NCI-H146 (cell line): ENCODE measurements around the gene CSNK1A1.
A peak's percentile ranks its signal among the peaks of the same experiment; 100 is the strongest.
"Not testable (repeated sequence)": the region's sequence is repeated elsewhere in the genome, so short reads cannot be mapped to it uniquely, and the experiment has no call there.

Experiments used
- DNase-seq: peaks from one replicate; lab custom pipeline; 2025; lab: John Stamatoyannopoulos, UW

CSNK1A1 gene

DNA sequence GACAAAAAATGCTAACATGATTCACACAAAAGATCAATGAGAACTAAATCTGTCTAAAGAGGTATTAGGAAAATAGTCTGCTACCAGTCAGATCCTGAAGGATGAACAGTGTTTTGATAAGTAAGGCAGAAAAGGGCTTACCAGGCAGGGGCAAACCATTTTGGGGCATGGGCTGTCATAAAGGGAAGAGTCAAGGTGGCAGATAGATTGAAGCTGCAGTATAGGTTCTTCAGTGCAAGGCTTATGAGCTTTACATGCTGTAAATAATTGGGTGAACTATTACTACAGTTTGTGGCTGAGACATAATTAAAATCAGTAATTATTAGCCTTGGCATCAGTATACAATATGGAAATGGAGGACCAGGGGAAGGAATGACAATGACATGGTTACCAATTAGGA lies 21.8 kb downstream of the CSNK1A1 start:
- DNase-seq, result no peak

DNA sequence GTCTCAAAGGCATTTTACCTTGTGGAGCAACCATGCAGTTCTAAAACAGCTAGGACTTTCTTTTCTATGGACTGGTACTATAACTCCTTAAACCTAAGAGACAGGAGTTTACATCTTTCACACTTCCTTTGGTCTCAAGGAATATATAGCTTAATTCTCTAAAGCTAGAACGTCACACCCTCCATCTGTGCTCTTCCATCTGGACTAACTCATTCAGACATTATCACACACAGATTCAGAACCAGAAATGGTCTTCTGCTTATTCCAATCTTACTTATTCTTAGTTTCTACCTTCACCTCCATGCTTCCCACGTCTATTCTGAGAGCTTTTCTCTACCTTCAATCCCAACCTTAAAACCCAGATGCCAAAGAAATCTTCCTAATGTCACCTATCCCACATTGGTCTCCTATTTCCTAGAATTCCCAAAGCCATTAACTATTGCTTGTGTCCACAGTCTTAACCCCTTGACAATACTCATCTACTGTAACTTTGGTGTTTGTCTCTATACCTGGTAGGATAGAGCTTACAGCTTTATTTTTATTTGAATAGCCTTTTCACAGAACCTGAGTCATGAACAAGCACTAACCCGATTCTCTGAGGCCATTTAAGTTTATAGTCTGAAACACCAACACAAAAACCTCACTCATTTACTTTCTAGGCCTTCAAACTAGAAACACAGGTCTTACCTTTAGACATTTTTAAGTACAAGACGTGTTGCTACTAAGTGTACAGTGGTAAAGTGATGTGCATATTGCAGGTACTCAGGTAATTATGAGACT lies 22.8 kb downstream of the CSNK1A1 start:
- DNase-seq, result no peak

DNA sequence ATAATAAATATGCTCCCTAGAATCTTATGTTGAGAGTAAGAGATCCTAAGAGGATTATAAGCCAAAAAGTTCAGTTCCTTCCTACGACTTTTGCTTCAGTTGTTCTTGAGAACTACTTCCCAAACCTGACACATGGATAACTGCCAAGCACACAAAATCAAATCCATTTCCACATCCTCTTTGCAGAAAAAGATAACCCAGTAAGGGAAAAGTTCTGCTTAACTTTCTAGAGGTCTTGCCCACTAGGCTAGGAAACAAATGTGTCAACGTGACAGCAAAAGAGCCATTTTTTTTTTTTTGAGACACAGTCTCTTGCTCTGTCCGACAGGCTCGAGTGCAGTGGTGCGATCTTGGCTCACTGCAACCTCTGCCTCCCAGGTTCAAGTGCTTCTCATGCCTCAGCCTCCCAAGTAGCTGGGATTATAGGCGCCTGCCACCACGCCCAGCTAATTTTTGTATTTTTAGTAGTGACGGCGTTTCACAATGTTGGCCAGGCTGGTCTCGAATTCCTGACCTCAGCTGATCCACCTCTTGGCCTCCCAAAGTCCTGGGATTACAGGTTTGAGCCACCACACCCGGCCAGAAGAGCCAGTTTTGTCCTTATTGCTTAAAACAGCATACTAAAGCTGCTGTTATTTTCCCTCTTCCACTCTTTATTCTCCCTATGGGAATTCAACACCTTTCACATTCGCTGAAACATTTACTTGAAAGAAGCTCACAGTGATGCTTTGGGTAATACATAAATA lies 24.2 kb downstream of the CSNK1A1 start:
- DNase-seq, result no peak

DNA sequence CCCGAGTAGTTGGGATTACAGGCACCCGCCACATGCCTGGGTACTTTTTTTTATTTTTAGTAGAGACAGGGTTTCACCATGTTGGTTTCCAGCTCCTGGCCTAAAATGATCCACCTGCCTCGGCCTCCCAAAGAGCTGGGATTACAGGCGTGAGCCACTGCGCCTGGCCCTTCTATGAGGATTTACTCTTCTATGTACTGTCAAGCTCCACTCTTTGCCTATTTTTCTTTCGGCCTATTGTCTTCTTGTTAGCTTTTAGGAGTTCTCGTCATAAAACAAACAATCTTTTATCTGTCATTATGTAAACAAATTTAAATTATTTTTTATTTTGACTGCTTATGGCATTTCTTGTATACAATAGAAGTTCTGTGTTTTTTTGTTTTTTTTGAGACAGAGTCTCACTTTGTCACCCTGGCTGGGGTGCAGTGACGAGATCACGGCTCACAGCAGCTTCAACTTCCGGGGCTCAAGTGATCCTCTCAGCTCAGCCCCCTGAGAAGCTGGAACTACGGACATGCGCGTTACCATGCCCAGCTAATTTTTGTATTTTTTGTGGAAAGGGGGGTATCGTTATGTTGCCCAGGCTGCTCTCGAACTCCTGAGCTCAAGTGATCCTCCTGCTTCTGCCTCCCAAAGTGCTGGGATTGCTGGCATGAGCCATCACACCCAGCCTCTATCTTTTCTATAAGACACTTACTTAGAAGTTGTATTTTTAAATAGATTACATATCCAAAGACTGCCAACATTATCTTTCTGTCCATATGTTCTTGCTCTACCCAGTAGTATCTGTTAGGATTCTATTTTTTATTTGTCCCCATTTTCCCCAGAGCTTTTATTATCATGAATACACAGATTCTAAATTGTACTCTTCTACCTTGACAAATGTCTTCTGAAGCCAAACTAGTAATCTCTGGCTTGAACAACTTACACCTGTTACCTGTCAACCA lies 29.2 kb downstream of the CSNK1A1 start:
- no peak for DNase-seq

DNA sequence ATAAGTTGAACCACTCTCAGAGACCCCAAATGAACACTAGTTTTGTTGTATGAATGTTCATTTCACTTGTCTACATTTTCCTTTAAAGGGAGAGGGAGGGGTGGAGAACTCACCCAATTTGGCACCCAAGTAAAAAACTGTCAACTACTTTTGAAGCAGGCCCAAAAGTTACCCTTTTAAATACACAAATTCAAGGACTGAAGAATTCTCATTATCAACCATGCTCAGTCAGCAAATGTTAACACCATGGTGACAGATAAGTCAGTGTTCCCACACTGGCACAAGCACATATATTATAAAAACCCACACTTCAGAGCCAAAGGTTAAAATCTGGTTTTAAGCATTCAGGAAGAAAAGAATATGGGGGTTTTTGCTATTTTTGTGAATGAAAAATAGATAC lies 31.6 kb downstream of the CSNK1A1 start:
- DNase-seq, result no peak

DNA sequence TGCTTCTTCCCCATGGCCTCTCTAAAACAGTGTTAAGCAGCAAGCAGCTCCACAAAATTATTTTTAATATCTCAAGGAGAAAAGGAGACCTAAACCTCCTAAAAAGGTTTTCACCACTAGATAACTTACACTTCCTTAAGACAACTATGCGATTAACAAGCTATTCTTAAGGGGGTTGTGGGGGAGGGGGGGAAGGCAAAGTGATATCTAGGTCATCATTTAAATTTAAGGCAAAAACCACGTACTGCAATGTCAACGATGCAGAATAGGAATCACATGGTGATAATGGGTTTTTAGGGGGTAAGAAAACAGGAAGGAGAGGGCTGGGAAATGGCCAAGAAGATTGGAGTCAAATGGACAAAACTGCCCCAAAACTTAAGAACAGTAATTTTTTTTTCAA lies 32.6 kb downstream of the CSNK1A1 start:
- no peak for DNase-seq

DNA sequence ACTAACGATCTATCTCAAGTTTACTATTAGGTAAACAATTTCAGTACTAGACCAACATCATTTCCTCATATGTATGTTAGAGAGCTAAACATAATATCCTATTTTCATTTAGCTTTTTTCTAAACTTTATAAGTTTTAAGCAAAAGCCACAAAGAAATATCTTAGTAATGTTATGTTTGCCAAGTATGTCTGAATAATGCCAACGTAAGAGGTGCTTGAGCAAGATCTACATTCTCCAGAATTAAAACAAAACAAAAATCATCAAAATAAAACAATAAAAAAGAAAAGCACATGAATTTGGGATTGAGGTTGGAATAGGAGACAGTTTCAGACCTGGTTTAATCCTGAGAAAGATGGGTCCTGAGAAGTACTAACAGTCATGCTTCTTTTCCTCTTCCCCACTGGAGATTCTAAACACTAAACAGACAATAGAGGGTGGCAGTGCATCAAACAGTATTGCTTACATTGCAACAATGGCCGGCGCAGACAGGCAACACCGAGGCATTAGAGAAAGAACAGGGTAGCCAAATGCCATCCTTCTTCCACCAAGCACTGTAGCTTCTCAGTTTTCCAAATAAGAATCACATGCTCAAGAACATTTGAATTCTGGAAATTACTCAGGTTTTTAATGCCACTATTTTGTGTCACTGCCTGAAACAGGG lies 33.6 kb downstream of the CSNK1A1 start:
- no peak for DNase-seq

DNA sequence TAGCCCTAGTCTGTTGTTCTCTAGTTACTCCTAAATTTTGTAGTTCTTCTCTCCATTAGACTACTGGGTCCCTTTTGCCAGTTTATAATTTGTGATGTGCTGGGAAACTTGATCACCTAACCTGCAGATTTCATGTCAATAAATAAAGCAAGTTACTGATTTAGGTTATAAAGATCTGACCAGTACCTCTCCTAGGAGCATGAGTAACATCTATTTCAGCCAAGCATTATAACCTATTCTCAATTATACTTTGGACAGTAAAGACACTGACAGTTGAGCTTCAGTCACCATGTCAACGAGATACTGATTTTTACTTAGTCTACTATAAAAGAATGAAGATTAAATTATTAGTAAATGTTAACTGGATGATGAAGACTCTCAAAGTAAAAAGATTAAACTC lies 36.7 kb downstream of the CSNK1A1 start:
- DNase-seq, result no peak

DNA sequence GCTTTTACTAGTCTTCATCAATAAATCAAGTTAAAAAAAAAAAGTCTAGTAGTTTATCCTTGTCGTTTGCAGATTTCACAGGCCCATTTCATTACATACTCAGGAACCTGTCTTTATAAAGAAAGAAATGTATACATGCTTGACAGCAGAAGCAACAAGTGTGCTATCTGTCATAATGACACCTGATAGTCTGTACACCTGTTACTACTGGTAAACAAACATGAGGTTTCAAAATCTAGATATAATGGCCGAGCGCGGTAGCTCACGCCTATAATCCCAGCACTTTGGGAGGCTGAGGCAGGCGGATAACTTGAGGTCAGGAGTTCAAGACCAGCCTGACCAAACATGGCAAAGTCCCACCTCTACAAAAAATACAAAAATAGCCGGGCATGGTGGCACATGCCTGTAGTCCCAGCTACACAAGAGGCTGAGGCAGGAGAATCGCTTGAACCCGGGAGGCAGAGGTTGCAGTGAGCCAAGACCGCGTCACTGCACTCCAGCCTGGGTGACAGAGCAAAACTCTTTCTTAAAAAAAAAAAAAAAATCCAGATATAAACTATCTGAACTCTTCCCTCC lies 37.8 kb downstream of the CSNK1A1 start:
- DNase-seq, result not testable (repeated sequence)

DNA sequence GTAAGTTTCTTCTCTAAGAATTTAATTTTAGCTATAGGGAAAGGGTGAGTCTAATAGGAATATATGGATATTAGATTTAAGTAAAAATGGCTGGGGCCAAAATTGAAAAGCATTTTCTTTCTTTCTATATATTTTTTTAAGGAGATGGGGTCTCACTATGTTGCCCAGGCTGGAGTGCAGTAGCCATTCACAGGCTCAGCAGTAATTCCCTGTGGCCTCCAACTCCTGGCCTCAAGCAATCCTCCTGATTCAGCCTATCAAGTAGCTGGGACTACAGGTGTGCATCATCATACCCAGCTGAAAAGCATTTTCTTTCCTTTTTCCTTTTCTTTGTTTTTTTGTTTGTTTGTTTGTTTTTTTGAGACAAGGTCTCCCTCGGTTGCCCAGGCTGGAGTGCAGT lies 41.1 kb downstream of the CSNK1A1 start:
- DNase-seq, result no peak

DNA sequence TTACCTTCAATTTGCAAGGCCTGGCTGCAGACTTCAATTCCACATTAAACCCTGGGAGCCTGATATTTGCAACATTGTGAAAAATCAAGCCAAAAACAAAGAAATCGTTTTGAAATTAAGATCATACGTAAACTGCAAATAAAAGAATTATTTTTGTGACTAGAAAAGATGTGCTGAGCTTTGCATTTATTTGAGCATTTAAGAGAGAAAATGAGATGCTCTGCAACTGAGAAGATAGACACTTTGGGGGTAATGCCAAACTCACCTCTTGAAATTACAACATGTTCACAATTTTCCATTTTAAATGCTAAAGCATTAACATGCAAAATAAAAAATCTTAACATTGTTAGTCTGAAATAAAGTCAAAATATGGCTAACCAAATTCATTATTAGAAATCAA lies 46.6 kb downstream of the CSNK1A1 start:
- DNase-seq, result no peak

DNA sequence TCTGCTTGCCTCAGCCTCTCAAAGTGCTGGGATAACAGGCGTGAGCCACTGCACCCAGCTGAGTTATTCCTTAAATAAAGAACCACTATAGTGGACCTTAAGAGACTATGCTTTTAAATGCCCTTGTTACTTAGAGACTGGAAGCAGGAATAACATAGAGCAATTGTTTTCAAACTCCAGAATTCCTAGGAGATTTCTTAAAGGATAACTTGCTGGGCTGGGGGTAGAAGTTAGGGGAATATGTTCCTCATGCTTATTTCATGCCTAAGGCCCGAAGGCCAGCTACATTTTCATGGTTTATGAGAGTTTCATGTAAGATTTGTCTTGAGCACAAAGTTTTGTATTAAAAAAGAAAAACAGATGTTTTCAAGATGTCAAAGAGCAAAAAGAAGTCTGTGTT lies 48.2 kb downstream of the CSNK1A1 start:
- no peak for DNase-seq

DNA sequence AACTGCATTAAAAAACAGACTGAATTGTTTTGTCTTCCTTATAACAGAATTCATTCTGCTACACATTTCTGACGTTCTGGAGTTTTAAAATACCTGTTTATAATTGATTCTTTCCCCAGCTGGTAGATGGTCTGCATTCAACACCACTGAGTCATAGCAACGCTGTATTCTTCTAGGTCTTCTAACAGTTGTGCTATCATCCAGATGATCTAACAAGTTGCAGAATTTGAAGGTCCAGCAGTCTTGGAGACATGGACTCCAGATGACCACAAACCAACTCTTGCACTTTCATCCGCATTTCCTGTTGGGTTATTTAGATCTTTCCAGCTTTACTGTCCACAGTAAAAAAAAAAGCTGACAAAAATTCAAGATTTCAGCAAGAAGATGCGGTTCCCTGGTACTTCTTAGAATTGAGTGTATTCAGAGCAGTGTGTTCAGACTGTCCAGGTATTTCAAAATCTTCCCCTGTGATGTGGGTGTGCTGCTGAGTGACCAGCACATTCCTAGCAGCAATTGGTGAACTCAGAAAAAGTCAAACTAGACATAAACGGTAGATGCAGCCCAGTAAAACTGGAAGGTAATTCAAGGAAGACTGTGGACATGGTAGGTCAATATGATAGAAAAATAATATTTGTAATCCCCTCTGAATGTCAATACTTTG lies 50.2 kb downstream of the CSNK1A1 start:
- no peak for DNase-seq

DNA sequence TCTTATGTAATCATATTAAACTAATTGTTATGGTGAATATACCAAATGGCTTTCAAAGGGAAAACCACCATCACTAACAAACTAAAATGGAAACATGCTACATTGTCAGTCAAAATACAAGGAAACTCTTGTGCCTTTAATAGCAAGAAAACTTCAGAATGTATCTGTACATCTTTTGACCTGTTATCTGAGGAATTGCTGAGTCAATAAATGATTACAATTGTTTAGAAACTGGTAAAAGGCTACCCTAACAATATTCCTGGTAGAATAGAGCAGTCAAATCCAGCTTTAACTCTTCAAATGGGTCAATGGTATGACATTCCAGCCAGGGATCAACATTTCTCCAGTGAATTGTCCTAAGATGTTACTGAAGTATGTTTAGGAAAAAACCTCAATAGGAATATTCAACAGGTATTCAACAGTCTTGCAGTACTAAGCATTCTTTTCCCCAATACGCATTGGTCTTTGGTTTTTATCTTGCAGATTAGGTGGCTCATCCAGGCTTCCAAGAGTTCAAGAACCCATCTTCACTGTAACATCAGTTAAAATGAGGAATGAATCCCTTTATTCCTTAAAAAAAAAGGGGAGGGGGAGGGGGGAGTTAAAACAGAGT lies 52.4 kb downstream of the CSNK1A1 start:
- DNase-seq, result no peak

DNA sequence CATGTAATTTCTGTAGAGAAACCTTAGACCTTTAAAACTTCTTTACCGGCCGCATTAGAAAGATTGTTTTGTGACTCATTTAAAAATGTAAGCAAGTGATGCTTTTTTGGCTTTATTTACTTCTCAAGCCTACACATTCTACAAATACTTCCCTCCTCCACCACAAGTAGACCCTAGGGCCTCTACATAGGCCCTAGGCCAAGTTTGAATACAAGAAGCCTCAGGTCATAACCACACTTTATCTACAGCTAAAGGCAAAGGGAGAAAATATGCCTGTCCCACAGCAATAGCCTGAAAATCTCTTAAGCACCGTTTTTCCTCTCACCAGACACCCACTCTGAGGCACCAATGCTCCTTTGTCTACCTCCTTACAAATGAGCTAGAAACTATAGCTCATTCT lies 53.9 kb downstream of the CSNK1A1 start:
- DNase-seq, result no peak

DNA sequence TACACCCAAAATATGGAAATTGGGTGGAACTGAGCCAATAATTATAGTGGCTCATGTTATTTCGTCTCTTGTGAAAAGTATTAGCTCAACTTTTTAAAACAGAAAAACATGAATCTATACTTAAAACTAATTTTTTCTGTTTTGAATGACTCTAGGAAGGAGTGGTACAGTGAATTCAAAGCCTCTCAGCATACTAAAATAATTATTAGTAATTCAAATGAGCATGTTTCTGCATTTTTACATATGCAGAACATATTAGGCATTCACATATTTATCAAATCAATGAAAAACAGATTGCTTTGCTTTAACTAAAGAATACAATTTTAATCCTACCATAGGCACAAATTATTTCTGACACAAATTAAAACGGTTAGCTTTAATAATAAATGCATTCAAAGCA lies 54.3 kb downstream of the CSNK1A1 start:
- DNase-seq, result no peak

DNA sequence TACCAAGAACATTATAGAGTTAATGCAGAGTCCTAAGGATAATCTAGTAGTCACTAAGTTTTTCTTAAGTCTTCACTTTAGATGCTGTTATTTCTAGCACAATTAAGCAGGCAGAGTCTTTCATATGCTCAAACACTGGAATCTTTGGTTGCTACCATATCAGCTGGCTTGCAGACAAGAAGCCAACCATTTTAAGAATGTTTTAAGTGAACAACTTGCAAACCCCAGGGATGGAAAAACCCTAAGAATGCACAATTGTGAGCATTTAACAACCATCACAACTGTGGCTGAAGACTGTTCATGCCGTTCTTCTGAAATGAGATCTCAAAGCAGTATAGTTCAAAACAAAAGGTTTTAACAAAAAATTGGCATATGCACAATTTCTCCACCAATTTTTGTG lies 55.1 kb downstream of the CSNK1A1 start:
- DNase-seq, result no peak

DNA sequence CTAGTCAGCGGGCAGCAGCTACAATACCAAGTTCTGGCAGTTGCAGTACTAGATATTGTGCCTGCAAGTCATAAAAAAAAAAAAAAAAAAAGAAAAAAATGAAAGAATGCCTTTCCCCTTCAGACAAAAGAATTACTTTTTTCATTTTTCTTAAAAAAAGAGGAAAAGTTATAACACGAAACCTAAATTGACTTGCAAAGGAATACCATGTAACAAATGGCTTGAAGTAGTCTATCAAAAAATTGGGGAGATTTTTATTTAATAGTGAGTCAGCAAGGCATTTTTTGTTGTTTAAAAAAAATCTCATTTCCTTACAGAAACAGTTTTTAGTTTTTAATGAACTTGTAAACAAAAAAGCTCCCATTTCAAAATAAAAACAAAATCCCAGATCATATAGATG lies 55.6 kb downstream of the CSNK1A1 start:
- no peak for DNase-seq

DNA sequence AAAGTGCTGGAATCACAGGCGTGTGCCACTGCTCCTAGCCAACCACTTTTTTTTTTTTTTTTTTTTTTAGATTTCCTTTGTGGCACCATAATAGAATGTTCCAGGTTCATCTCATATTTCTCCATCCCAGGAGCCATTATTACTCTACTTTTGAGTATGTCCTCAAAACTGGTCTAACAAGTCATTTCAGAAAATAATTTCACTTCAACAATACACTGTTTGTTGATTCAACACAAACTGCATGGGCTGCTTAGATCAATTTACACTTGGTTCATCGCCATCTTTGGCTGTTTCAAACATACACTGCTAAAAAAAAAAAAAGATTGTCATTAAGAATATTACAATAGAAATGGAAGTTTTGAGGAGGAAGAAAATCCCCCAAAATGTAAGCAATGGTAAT lies 57.9 kb downstream of the CSNK1A1 start:
- DNase-seq, result peak; percentile 3

DNA sequence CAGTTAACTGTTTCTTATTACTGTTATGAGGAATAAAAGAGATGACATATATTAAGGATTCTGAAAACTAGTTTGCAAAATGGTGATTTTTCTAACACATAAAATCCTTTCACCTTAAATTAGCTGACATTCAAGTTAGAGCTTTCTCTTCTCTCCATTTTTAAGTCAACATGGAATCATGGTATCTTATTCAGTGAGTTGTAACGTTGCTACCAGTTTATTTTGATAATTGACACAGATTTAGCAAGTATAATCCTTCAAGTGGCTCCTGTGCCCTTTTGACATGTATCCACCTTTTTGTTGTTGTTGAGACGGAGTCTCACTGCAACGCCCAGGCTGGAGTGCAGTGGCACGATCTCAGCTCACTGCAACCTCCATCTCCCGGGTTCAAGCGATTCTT lies 58.5 kb downstream of the CSNK1A1 start:
- no peak for DNase-seq
